GM20431 (cell line): ENCODE results near the gene SYT14.
"Not testable (repeated sequence)": the region's sequence is repeated elsewhere in the genome, so short reads cannot be mapped to it uniquely, and the experiment has no call there.

Experiments
- in situ Hi-C: fragments of 300-500 bp; cut with MseI, MboI; formaldehyde crosslinking; loops from one replicate; pipeline ENCODE4 v1.15.0; 2020; ENCODE audit warnings: low sequenced_read_pairs; ENCODE audit not compliant: unreplicated experiment

SYT14 gene

GRCh38 chr1:209937996-209938959 is at the start of gene SYT14:
Gene SYT14 (plus strand): TSS chr1:209938217. CDS start chr1:209938265, 48 bp downstream.
- in situ Hi-C loops = no loop called here

- in situ Hi-C loops = not testable (repeated sequence)
Observed at GRCh38 chr1:209888291-209889076, 49.5 kb upstream of the SYT14 start.

GRCh38 chr1:209889077-209889418 is 49.0 kb upstream of the SYT14 start:
- in situ Hi-C loops = no loop called here

DNA sequence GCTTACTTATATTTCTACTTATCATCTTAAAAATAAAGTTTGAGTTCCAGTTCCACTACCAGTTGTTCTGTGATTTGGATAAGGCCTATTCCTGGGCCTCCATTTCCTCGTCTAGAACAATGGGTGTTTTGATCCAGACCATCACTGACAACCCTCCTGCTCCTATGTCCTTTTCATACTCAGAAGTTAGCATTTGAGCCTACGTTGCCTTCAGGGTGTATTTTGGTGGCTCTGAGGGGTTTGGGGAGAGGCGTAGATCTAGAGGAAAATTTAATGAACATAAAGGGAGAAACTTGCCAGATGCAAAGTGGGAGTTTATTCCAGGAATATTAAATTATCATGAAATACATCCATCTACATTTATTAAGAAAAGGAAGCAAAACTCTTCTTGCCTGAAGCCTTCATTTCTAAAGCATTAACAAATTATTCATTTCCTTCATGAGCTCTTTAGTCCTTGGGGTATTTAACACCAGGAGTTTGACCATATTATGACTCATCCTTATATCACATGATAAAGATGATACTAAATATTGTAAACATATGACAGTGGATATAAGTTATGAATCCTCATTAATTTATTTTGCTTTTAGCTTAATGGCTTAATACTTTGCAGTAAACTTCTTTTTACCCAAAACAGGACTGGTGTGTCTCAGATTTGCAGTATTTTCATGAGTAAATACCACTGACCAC is 47.2 kb upstream of the SYT14 start:
- in situ Hi-C loops = no loop called here

- in situ Hi-C loops = no loop called here
Observed at GRCh38 chr1:209893751-209894150, 44.3 kb upstream of the SYT14 start.

DNA sequence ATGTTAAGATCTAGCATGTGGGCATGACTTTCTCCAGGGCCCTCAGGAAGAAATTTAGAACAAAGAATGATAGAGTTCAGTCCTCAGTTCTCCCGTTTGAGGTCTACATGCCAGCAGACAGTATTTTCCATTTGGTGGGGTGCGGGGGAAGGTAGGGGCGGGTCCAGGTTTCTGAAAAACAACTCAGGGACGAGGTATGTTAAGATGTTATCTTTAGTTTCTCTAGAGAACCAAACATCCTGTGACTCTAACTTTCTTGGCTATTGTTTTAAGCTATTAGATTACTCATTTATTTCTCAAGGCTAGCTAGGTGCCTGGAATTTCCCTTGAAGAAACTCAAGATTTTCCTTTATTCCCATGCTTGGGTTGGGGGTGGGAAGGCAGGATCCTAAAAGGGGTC is 42.3 kb upstream of the SYT14 start:
- in situ Hi-C loops = no loop called here

DNA sequence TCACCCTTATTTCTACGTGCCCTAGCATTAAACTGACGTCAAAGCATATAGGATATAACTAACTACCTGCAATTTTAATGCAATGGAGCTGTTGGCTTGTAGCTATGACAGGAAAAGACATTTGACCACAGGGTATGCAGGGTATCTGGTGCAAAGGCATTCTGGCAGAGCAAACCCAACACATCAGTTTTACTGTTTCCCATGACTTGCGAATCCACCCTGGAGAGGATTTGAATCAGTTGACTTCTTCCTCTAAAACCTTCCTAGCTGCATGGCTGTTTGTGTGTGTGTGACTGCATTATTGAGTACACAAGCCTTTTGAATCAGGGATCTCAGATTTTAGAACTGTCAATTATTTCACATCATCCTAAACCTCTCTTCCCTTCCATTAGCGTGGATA is 41.7 kb upstream of the SYT14 start:
- in situ Hi-C loops = no loop called here

DNA sequence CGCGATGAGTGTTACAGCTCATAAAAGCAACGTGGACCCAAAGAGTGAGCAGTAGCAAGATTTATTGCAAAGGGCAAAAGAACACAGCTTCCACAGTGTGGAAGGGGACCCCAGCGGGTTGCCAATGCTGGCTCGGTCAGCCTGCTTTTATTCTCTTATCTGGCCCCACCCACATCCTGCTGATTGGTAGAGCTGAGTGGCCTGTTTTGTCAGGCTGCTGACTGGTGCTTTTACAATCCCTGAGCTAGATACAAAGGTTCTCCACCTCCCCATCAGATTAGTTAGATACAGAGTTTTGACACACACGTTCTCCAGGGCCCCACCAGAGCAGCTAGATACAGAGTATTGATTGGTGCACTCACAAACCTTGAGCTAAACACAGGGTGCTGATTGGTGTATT is 39.7 kb upstream of the SYT14 start:
- in situ Hi-C loops = not testable (repeated sequence)

DNA sequence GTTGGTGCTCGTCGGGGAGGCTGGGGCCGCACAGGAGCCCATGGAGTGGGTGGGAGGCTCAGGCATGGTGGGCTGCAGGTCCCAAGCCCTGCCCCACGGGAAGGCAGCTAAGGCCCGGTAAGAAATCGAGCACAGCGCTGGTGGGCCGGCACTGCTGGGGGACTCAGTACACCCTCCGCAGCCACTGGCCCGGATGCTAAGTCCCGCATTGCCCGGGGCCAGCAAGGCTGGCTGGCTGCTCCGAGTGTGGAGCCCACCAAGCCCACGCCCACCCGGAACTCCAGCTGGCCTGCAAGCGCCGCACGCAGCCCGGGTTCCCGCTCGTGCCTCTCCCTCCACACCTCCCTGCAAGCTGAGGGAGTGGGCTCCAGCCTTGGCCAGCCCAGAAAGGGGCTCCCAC is 39.2 kb upstream of the SYT14 start:
- in situ Hi-C loops = not testable (repeated sequence)

DNA sequence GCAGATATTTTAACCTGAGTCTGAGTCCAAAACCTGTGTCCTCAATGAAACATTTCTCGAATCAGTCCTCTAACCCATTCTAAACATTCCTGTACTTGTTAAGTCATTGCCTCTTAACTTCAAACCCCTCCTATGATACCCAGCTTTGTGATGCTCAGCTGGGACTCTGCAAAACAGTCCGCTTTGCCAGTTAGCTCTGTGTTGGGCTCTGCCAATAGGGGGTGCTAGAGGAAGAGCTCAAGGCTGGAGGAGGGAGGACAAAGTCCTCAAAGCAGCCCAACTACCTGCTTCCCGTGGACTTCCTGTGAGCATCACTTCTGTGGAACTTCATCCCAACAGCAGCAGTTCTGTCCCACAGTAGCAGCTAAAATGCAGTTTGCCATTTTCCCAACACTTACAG is 38.1 kb upstream of the SYT14 start:
- in situ Hi-C loops = no loop called here

DNA sequence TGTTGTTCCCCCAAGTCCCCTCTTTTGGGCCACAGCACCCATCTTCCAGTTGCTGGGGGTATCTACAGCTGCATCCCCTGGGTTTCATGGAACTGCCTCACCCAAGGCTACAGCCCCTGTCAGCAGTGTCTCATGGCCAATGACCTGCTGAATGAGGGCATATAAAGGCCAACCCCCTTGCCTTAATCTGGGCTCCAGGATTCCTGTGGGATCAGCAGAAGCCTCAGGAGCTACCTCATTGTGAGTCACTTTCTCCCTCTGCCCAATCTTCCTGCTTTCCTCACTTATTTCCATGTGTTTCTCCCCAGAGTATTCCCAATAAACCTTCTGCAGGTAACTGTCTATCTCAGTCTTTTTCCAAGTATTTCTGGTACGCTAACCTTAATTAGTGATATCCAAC is 37.3 kb upstream of the SYT14 start:
- in situ Hi-C loops = no loop called here

DNA sequence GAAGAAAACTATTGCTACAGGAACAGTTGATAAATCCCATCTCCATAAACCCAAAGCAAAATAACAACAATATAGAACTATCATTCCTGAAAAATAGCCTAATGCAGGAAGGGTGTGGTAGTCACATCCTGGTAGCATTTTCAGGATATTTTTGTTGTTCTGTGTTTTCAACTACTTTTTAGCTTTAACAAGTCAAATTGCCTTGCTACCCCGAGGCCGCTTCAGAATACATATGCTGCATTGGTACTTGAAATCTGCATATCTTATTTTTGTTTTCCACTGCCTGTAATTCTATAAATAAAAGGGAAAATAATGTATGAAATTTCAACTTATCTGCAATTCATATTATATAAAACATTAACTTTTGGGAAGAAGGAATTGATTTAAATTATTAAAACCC is 36.8 kb upstream of the SYT14 start:
- in situ Hi-C loops = no loop called here

- in situ Hi-C loops = not testable (repeated sequence)
Observed at GRCh38 chr1:209904774-209905173, 33.2 kb upstream of the SYT14 start.

- in situ Hi-C loops = no loop called here
Observed at GRCh38 chr1:209911746-209912145, 26.3 kb upstream of the SYT14 start.

DNA sequence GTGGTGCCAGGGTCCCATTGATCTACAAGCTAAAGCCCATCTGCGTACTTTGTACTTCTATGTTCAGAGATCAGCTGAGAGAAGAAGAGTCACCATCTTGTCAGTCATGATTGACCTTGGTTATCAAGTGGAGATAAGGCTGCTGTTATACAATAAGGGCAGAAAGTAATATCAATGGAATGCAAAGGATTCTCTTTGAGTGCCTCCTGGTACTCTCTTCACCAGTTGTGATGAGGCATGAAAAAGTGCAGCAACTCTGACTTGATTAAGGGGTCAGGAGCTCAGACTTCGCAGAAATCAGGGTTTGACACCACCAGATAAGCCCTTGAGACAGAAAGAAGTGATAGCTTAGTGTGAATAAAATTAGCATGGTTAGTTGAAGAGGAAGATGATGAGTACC is 25.7 kb upstream of the SYT14 start:
- in situ Hi-C loops = no loop called here

DNA sequence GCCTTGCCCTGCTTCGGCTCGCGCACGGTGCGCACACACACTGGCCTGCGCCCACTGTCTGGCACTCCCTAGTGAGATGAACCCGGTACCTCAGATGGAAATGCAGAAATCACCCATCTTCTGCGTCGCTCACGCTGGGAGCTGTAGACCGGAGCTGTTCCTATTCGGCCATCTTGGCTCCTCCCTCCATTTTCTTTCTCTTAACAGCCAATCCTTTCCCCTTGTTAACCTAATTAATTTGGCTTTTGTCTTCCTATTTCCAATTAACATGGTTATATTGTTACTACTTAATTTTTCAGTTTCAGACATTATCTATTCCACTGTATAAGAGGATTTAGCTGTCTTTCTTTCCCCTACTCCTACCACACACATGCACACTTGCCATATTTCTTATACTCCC is 18.4 kb upstream of the SYT14 start:
- in situ Hi-C loops = not testable (repeated sequence)

DNA sequence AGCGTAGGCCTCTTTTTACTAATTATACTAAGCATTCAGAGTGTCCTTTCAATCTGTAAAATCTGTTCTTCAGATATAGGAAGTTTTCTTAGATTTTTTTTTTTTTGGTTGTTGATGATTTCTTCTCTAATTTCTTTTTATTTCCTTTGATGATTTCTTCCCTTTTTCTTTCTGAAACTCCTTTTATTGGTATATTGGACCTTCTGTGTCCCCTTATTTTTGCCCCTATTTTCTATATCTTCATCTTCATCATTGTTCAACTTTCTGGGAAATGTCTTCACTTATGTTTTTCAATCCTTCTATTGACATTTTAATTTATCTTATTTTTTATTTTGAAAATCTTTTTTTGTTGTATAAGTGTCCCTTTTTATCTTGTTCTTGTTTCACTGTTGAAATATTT is 17.2 kb upstream of the SYT14 start:
- in situ Hi-C loops = no loop called here

DNA sequence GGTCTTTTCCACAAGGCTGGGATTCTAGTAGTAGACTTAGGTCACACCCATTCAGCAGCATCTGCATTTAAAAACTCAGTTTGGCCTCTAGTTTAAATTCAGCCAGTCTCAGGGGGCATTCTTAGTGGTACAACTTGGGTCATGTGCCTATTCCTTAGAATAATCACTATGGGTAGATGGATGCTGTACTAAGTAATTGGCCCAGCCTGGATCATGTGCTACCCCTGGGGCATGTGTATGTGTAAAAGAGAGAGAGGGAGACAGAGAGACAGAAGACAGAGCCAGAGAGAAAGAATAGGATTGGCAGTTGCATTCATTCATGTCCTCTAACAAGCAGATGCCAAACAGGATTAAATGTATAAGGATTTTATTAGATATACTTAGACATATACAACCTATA is 13.6 kb upstream of the SYT14 start:
- in situ Hi-C loops = no loop called here

GRCh38 chr1:209926045-209926444 is 12.0 kb upstream of the SYT14 start:
- in situ Hi-C loops = no loop called here

GRCh38 chr1:209927466-209927865 is 10.6 kb upstream of the SYT14 start:
- in situ Hi-C loops = no loop called here

DNA sequence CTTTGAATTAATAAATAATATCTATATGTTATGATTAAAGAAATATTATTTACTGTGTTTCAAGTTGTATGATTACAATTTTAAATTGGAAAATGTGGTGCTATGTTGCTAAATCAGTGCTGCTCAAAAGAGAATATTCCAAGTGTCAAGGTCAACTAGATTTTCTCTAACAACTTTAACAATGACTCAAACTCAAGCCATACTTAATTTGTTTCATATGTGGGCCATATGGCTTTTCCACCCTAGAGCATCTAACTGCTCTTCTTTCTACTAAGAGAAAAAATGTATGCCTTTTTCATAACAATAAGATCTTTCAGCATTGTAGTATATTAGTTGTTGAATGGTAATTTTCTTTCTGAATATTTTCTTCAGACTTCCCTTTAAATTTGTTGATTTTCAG is 8.3 kb upstream of the SYT14 start:
- in situ Hi-C loops = no loop called here
